Hepatocyte (in vitro differentiated cells): ENCODE data around the gene CIT. TPM values are rescaled to one million over a fixed set of nuclear protein-coding genes. Genes with fewer than 3 reads are reported as not detected.

Source experiments
- DNase-seq: peaks from one replicate; pipeline ENCODE4 v3.0.0-alpha.2; 2016; ENCODE audit warnings: low spot score
- H2AFZ ChIP-seq: fragments of 200-600 bp; sonication (generic); 2 replicates; pipeline ENCODE4 v1.6.0; 2016; ENCODE audit warnings: antibody characterized with exemption, mild to moderate bottlenecking
- H3K27ac ChIP-seq: fragments of 200-600 bp; sonication (generic); 2 replicates; pipeline ENCODE4 v1.5.1; 2016; ENCODE audit warnings: mild to moderate bottlenecking
- H3K27me3 ChIP-seq: fragments of 200-600 bp; sonication (generic); 2 replicates; pipeline ENCODE4 v1.6.1; 2016
- H3K36me3 ChIP-seq: fragments of 200-600 bp; sonication (generic); replicated peaks from 2 replicates; pipeline ENCODE4 v1.5.1; 2016; ENCODE audit warnings: low read depth; ENCODE audit not compliant: insufficient read depth
- H3K4me1 ChIP-seq: fragments of 200-600 bp; sonication (generic); 2 replicates; pipeline ENCODE4 v1.5.1; 2016; ENCODE audit warnings: mild to moderate bottlenecking, moderate library complexity; ENCODE audit not compliant: insufficient read depth
- H3K4me2 ChIP-seq: fragments of 200-600 bp; sonication (generic); 2 replicates; pipeline ENCODE4 v1.6.0; 2016
- H3K4me3 ChIP-seq: fragments of 200-600 bp; sonication (generic); 2 replicates; pipeline ENCODE4 v1.5.1; 2016; ENCODE audit warnings: mild to moderate bottlenecking
- H3K79me2 ChIP-seq: fragments of 200-600 bp; sonication (generic); 2 replicates; pipeline ENCODE4 v1.6.0; 2017; ENCODE audit warnings: mild to moderate bottlenecking
- H3K9me2 ChIP-seq: fragments of 200-600 bp; sonication (generic); replicated peaks from 2 replicates; pipeline ENCODE4 v1.6.0; 2017; ENCODE audit warnings: mild to moderate bottlenecking; ENCODE audit not compliant: insufficient read depth
- H3K9me3 ChIP-seq: fragments of 200-600 bp; sonication (generic); 2 replicates; pipeline ENCODE4 v1.5.1; 2016; ENCODE audit warnings: low read depth, mild to moderate bottlenecking
- H4K20me1 ChIP-seq: fragments of 200-600 bp; sonication (generic); 2 replicates; pipeline ENCODE4 v1.6.0; 2016; ENCODE audit warnings: mild to moderate bottlenecking; ENCODE audit not compliant: insufficient read depth, poor library complexity, severe bottlenecking
- CTCF ChIP-seq: fragments of 200-600 bp; sonication (generic); IDR thresholded peaks from 2 replicates; pipeline ENCODE4 v1.5.1; 2016; ENCODE audit warnings: antibody characterized with exemption, mild to moderate bottlenecking; ENCODE audit not compliant: poor library complexity
- EZH2 ChIP-seq: fragments of 200-600 bp; sonication (generic); IDR thresholded peaks from 2 replicates; pipeline ENCODE4 v1.6.1; 2016; ENCODE audit warnings: antibody characterized with exemption, mild to moderate bottlenecking, borderline replicate concordance
- EZH2phosphoT487 ChIP-seq: fragments of 200-600 bp; sonication (generic); IDR thresholded peaks from one replicate; pipeline ENCODE4 v1.6.1; 2018; ENCODE audit warnings: antibody characterized with exemption, mild to moderate bottlenecking, low read depth, moderate library complexity; ENCODE audit not compliant: unreplicated experiment, severe bottlenecking
- WGBS: methylation state at CpG from one replicate; pipeline ENCODE4 v1.1.6; 2016; ENCODE audit warnings: low lambda C conversion rate; ENCODE audit errors: missing lambda C conversion rate; 5-methylcytosine and 5-hydroxymethylcytosine counted together
- microRNA counts: library from miRNA; unstranded; fragments of <30 nt; microRNA quantifications from one replicate; lab custom pipeline; 2017
- microRNA-seq: library from miRNA; unstranded; fragments of <30 nt; microRNA quantifications from one replicate; pipeline ENCODE4, GENCODE V29; 2017
- polyA plus RNA-seq: library from polyadenylated mRNA; unstranded; fragments of >200 nt; fragmentation: Nextera tagmentation; extraction: Ambion mirVana; gene quantifications from 2 replicates; pipeline ENCODE4 v1.2.1, GENCODE V29; 2016
- total RNA-seq: library from RNA; depleted of rRNA; stranded (reverse); fragments of >200 nt; gene quantifications from 2 replicates; pipeline ENCODE4 v1.2.3, GENCODE V29; 2014

The CIT gene
- total and polyA plus RNA-seq, 2 experiments from 2014 or later: 3.6 to 3.9 TPM

GRCh38 chr12:119644930-119645329 is 232.2 kb downstream of the CIT start:
- Histone ChIP-seq H3K27ac (no peak overlapping the region), H3K9me2 (no peaks in the 10 kb centered on the region), H3K36me3 (no peaks in the 10 kb centered on the region), H3K4me3 (no peak overlapping the region), H2AFZ (no peak overlapping the region), H3K79me2 (no peaks in the 10 kb centered on the region), H4K20me1 (no peaks in the 10 kb centered on the region), H3K27me3 (no peaks in the 10 kb centered on the region), H3K4me1 (no peaks in the 10 kb centered on the region), H3K4me2 (no peak overlapping the region), H3K9me3 (no peaks in the 10 kb centered on the region)
- no peak for DNase-seq
- no peak for TF ChIP-seq EZH2
- no peak for TF ChIP-seq CTCF
- TF ChIP-seq EZH2phosphoT487: no peak
- WGBS: 86% methylated on average over 3 of the region's 3 CpGs

GRCh38 chr12:119642986-119643385 is 234.1 kb downstream of the CIT start:
- 66% methylated on average over 4 of the region's 4 CpGs for WGBS
- Histone ChIP-seq H3K79me2 (no peaks in the 10 kb centered on the region), H3K9me2 (no peaks in the 10 kb centered on the region), H3K9me3 (no peaks in the 10 kb centered on the region), H3K36me3 (no peaks in the 10 kb centered on the region), H3K27me3 (peaks cover under 1% of the 10 kb centered on the region), H3K4me3 (no peak overlapping the region), H3K27ac (no peak overlapping the region), H3K4me2 (no peak overlapping the region), H4K20me1 (no peaks in the 10 kb centered on the region), H2AFZ (no peak overlapping the region), H3K4me1 (no peaks in the 10 kb centered on the region)
- DNase-seq: no peak
- TF ChIP-seq EZH2: no peak
- no peak for TF ChIP-seq CTCF
- no peak for TF ChIP-seq EZH2phosphoT487

MicroRNA genes within 50 kb of the gene (microRNA counts, 767-probe panel; counts per million panel counts)
- not detected for microRNA hsa-miR-1178 (lab: Ali Mortazavi, UCI)

Small RNAs within 50 kb of the gene (microRNA-seq; reads per million reads assigned to microRNA genes)
- gene MIR1178: not detected

Other genes with a start within 250 kb of the CIT start
- 25.2 and 32.3 TPM in 2 replicates for gene PRKAB1, start 209.2 kb downstream of the CIT start, total RNA-seq
- 37.7 and 41.1 TPM in 2 replicates for gene PRKAB1, start 209.2 kb downstream of the CIT start, polyA plus RNA-seq
- 7.7 and 10.6 TPM in 2 replicates for gene BICDL1, start 111.9 kb upstream of the CIT start, total RNA-seq
- 21.9 and 26.6 TPM in 2 replicates for gene BICDL1, start 111.9 kb upstream of the CIT start, polyA plus RNA-seq
- 22.0 and 22.6 TPM in 2 replicates for gene RAB35, start 239.4 kb upstream of the CIT start, total RNA-seq
- 24.0 and 26.0 TPM in 2 replicates for gene RAB35, start 239.4 kb upstream of the CIT start, polyA plus RNA-seq